ENCODE measurements around the gene SEMA3A. TPM values are rescaled to one million over a fixed set of nuclear protein-coding genes. Genes with fewer than 3 reads are reported as not detected.

Gene SEMA3A
- total and polyA plus RNA-seq, 2 of the 13 experiments (the other 11 are each of a cell fraction or from before 2014, with no cell fraction given) = 0.29 to 1.2 TPM

GRCh38 chr7:84044834-84045233 lies 149.8 kb downstream of the SEMA3A start (continued):
- 0 out of 2 replicates have a peak, but pooled peaks have one; percentile 51 for TF ChIP-seq AHDC1 (CRISPR knock-in tag; IDR thresholded peaks at IDR 0.05; ENCODE audit: borderline replicate concordance)
- peak; percentile 41 for TF ChIP-seq HNF4A (CRISPR knock-in tag; IDR thresholded peaks at IDR 0.05)
- no peak for TF ChIP-seq MEF2D (CRISPR knock-in tag; IDR thresholded peaks at IDR 0.05)
- TF ChIP-seq TEAD3 (CRISPR knock-in tag; optimal IDR thresholded peaks at IDR 0.05; ENCODE audit: borderline replicate concordance) = peak; percentile 68
- TF ChIP-seq SMYD3 (CRISPR knock-in tag; IDR thresholded peaks at IDR 0.05) = no peak
- TF ChIP-seq HNRNPK (IDR thresholded peaks at IDR 0.05; ENCODE audit: low read depth, low read length, poor library complexity, severe bottlenecking) = no peak
- peak; percentile 23; the same call in 1 of the 2 replicates for TF ChIP-seq TFDP1 (CRISPR knock-in tag; IDR thresholded peaks at IDR 0.05; ENCODE audit: borderline replicate concordance)
- TF ChIP-seq RXRB (CRISPR knock-in tag; IDR thresholded peaks at IDR 0.05; ENCODE audit: borderline replicate concordance) = peak; percentile 28; the same call in 1 of the 2 replicates
- TF ChIP-seq ARID5B (CRISPR knock-in tag; IDR thresholded peaks at IDR 0.05) = peak; percentile 82
- TF ChIP-seq FOXP1 (IDR thresholded peaks at IDR 0.05) = no peak
- no peak; the same call in 1 of the 2 replicates for TF ChIP-seq FOXP1 (CRISPR knock-in tag; IDR thresholded peaks at IDR 0.05)
- TF ChIP-seq ELF3 (CRISPR knock-in tag; IDR thresholded peaks at IDR 0.05) = 0 out of 2 replicates have a peak, but pooled peaks have one; percentile 11
- no peak for TF ChIP-seq THRA (CRISPR knock-in tag; IDR thresholded peaks at IDR 0.05; ENCODE audit: borderline replicate concordance)
- TF ChIP-seq SIN3B (IDR thresholded peaks at IDR 0.05; ENCODE audit: low read length) = no peak
- peak; percentile 60; the same call in 1 of the 2 replicates for TF ChIP-seq MIXL1 (CRISPR knock-in tag; IDR thresholded peaks at IDR 0.05)
- TF ChIP-seq HDAC2 (CRISPR knock-in tag; IDR thresholded peaks at IDR 0.05) = 0 out of 2 replicates have a peak, but pooled peaks have one; percentile 28
- no peak for TF ChIP-seq ZNF44 (CRISPR knock-in tag; IDR thresholded peaks at IDR 0.05)
- peak; percentile 39; the same call in 1 of the 2 replicates for TF ChIP-seq NR2F6 (IDR thresholded peaks at IDR 0.05)
- TF ChIP-seq NR2F6 (CRISPR knock-in tag; IDR thresholded peaks at IDR 0.05) = no peak
- no peak for TF ChIP-seq FOXM1 (CRISPR knock-in tag; IDR thresholded peaks at IDR 0.05)
